GM18870 (cell line): ENCODE data around the gene ADAMTSL2.

Source experiments
- ATAC-seq: cut with Tn5 transposase; IDR thresholded peaks from one replicate; pipeline ENCODE4 v1.9.1; 2021; ENCODE audit warnings: moderate library complexity; ENCODE audit not compliant: unreplicated experiment

ADAMTSL2 gene

DNA sequence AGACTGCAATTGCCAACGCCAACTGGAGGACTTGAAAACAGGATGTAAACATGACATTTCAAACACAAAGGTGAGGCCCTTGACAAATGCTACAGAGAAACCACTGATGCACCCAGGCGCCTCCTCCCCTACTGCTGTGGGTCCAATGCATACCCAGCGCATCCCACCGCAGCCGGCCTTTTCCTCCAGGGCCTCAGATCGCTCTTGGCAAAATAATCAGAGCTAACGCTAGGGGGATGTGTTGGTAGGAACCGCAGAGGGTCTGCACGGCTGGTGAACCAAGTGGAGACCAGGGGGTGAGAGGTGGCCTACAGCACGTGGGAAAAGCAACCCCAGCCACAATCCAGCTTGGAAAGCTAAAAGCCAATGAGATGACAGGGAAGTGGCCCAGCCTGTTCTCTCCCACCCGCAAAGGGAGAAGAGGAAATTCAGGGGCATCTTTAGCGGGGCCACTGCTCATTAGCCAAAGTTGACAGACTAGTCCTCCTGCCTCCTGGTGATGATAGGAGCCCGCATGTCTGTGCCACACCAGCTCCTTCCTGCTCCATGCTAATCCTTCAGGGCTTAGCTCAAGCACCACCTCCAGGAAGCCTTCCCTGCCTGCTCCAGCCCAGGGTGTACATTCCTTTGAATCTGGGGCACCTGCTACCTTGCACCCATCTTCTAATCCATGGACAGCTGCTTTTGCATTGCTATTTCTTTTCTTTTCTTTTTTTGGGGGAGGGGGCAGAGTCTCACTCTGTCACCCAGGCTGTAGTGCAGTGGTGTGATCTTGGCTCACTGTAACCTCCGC is 68.8 kb downstream of the ADAMTSL2 start:
- ATAC-seq = no peak

DNA sequence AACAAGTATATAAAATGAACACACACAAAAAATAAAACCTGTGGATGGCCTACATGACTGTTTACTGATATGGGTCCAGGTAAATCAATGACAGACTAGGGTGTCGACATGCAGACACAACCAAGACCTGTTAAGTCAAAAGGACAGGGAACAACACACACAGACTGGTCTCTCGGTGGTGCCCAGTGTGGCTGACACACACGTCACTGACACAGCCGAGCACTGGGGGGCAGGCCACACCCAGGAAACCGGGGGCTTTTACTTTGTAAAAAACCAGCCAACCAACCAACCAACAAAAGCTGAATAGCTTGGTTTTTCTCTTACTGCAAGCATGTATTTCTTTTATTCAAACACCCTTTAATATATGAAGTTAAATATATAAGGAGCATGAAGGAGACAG is 69.7 kb downstream of the ADAMTSL2 start:
- no peak for ATAC-seq

DNA sequence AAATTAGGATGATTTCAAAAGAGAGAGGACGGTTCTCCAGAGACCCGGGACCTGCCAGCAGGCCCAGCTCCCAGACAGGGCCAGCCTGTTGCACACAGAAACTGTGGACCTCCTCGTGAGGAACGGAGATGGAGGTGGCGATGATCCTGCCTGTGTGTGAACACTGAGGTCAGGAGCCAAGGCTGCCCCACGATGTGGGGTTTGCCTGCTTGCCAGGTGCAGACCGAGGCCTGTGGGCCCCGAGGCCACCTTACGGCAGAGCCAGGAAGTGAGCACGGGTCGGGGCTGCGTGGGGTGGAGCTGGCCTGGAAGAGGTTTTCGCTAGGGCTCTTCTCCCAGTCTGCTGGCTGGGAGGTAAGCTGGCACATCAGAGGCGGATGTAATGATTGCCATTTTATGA is 70.4 kb downstream of the ADAMTSL2 start:
- no peak for ATAC-seq

DNA sequence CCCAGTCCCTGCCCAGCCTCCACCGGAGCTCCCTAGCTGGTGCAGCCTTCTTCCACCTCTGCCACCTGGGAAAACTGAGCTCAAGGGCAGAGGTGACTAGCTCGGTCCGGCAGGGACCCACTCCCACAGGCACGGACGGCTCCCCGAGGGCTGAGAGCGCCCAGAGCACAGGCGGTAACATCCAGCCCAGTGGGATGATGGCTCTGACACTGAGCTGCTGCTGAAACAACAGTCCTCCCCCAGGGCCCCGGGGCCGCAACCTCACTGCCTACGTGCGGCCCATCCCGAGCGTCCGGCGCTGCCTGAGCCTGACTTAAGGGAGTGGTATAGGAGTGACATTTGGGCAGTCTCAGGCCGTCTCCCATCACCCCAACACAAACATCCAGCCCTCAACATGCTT is 70.9 kb downstream of the ADAMTSL2 start:
- no peak for ATAC-seq

DNA sequence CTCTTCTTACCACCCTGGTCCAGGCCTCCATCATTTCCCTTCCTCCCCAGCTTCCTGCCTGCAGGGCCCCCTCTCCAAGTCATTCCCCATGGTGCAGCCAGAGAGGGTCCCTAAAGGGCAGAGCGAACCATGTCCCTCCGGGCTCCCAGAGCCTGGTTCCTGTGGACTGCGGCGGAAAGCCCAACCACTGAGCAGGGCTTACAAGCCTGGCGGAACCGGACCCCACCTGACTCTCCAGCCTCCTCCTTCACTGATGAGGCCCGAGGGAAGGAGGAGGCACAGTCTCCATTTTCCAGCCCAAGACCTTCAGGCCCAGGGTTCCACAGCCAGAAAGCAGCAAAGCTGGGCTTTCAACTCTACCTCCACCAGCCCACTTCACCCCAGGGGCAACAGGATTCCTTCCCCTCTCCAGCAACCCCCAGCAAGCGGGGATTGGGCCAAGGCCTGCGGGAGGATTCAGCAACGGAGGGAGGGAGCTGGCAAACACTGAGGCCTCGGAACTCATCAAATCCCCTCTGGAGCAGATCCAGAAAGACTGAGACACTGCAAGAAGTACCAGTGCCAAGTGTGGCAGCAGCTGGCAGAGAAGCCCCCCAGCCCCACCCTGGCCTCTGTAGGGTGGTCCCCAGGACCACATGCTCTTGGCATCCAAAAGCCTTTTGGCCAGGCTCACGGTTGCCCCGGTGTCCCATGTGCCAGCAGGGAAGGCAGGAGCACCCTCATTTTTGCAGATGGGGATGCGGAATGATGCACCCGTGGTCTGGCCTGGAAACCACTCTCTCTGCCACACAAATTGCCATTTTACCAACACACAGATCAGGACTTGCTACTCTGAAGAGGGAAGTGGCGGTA is 71.6 kb downstream of the ADAMTSL2 start:
- ATAC-seq = no peak

DNA sequence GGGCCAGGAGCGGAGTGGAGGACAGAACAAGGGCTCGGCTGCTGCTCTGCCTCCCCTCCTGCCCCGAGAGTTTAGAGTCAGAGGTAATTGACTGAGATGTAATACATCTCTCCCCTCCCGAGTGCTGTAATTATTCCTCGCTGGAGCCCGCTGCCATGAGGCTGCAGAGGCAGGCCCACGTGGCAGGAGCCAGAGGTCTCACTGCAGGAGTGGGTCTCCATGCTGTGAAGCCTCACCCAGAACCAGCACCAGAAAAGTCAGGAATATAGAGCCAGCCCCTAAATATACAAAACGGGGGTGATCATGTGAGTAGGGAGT is 72.2 kb downstream of the ADAMTSL2 start:
- ATAC-seq = no peak

DNA sequence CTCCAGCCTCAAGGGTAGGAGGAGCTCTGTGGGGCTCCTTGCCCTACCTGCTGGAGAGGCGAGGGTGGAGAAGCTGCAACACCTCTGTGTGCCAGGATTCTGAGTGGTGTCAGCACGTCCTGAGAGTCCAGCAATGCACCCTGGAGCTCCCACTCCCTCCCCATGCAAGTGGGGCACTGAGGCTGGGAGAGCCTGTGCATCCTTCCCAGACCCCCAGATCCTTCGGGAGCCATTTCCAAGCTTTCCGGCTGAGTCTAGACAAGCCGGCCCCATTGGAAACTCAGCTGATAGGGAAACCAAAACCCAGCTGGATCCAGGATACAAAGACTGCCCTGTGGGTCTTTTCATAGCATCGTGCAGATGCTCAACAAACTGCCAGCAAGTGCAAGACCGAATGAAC is 72.9 kb downstream of the ADAMTSL2 start:
- ATAC-seq = no peak

DNA sequence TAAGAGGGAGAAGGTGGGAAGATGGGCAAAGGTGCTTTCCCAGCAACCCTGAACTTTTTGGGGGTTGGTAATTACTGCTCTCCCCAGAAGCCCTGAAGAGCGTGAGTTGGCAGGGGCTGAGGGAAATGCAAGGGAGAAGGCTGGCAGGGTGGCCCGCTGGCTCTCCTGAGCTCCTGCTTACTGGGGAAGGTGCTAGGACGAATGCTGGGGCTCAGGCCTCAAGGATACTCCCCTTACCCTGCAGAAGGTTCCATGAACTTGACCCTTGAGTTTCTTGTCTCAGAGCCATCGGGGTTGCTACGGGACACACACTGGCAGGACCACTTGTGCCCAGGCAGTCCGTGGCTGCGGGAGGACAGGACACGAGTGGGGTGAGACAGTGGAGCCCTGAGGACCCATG is 73.5 kb downstream of the ADAMTSL2 start:
- ATAC-seq = no peak

DNA sequence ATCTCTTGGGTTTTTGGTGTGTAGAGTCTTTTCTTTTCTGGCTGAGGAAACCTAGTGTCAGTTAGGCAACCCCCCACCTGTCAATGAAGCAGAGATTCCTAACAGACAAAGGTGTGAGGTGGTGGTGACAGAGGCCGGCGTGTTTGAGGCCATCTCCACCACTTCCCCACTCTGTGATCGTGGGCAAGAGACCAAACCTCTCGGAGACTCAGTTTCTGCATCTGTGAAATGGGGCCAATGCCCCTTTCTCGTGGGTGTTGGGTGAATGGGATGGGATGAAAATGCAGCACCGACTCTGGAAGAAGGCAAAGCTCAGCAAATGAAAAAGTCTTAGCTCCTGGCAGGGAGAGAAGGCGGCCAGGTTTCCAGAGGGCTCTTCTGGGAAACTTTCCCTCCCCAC is 73.9 kb downstream of the ADAMTSL2 start:
- ATAC-seq = no peak

DNA sequence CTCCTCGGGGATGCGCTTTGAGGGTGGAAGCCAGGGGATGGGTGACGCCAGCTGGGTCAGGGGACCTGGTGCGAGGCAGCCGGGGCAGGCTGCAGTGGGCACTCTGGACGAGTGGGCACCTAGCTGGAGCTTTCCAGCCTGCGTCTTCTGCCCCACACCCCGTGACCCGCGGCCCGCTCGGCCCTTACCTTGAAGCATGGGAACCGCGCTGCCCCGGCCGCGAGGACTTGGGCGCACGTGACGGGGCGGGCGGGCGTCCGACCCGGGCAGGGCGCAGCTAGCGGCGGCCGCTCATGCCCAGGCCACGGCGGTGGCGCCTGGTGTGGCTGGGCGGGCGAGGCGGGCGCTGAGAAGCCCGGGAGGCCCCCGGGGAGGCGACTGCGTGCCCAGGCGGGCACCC is 74.4 kb downstream of the ADAMTSL2 start:
- ATAC-seq = no peak

DNA sequence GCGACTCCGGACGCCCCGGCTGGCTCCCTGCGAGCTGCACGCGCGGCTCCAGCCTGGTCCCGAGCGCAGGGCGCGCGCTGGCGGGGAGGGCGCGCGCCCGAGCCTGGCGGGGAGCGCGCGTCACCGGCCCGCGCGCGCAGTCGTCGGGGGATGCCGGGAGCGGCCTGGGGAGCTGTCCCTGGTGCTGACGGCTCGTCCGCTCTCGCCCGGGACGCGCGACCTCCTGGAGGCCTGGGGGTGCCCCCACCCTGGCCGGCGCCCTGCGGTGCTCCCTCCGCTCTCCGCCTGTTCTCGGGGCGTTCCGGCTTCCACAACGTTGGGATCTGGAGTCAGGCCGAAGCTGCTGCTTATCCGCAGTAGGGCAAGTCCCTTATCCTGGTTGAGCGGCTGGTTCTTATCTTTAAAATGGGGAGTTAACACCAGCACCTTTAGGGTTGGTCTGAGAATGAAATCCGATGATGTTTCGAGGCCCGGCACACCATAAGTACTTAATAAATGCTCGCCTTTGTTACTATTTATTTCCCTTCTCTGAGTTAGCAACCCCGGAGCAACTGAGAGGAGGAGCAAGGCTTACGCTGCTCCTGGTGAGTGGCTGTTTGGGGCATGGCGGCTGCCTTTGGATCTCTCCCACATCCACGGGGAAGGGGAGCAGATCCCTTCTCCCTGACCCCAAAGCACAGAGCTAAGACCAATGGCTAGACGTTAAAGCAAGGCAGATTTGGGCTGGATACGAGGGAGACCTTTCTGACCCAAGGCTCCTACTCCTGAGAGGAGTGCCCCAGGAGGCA is 75.0 kb downstream of the ADAMTSL2 start, which contains the start of gene FAM163B:
Gene FAM163B, minus strand, starts transcription at position 79 of the 788 bp plus-strand sequence. CDS start 29,166 bp downstream, outside the sequence.
- no peak for ATAC-seq

DNA sequence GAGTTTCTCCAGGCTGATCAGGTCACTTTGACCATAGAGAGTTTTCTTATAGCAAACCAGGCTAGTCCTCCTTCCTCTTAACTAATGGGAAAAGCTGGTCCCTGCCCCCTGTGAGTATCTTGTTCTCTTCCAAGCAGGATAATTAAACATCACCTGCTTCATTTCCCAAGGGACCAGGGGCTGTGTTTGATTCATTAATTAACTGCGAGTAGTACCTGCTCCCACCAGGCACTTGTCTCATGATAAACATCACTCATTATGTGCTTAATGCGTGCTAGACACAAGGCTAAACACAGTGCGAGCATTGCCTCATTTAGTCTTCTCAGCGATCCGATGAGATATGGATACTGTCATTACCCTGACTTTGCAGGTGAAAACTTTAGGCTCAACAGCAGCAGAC is 76.3 kb downstream of the ADAMTSL2 start:
- no peak for ATAC-seq

DNA sequence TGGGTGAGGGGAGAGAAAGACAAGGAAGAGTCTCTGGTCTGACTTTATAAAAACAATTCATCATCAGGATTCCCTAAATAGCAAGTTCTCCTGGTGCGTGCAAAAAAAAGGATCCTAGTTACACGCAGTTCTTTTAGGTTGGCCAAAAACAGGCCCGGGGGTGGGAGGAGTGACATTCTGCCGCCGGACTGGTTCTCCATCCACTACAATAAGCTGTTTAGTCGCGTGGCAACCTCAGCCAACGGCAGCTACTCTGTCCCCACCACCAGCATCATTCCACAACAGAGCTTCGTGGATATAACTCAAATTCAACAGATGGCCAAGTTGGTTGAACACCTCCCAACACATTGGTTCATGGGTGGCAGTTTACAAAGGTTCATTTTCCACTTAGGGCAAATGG is 77.5 kb downstream of the ADAMTSL2 start:
- no peak for ATAC-seq

DNA sequence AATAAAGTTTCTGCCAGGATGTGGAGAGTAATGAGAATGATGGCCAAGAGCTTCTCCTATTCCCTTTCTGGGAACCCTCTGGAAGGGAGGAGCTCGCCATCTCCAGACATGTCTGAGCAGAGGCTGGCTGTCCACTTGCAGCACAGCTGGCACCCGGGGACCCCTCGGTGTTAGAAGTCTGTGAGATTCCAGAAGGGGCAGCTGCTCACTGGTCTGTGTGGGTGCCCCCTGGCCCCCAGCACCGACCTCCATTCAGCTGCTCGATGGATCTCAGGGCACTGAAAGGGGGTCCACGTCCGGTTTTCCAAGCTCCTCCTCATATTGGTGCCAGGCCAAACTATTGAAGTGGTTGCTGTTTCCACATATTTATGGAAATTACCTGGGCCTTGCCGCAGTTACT is 78.3 kb downstream of the ADAMTSL2 start:
- no peak for ATAC-seq

DNA sequence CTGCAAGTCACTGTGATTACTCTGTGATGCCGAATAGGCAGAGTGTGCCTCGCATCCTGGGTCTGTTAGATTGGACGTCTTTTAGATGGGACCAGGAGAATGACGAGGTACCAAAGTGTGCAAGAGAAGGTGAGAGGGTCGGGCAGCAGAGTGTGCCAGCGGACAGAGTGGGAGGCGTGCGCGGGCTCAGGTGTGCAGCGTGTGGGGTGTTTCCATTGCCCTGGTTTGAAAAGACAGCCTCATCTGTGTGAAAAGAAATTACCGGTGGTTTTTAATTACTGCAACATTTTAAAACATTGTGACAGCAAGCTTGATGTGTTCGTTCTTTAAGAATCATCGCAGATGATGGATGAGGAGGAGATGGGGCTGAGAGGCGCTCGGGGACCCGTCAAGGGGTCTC is 78.9 kb downstream of the ADAMTSL2 start:
- ATAC-seq = no peak

DNA sequence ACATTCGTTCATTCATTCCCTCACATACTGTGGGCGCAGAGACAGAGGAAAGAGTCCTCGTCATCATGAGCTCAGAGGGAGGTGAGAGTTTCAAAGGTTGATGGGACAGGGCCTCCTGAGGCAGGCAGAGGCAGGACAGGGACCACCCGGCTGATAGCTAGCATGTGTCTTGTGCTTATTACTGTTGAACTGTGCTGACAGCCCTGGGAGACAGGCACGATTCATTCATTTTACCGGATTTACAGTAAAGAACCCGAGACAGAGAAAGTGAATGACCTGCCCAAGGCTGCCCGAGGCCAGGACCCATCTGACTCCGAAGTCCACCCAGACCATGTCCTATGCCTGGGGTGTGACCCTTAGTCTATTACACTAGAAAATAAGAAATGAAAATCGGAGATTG is 79.6 kb downstream of the ADAMTSL2 start:
- ATAC-seq = no peak

DNA sequence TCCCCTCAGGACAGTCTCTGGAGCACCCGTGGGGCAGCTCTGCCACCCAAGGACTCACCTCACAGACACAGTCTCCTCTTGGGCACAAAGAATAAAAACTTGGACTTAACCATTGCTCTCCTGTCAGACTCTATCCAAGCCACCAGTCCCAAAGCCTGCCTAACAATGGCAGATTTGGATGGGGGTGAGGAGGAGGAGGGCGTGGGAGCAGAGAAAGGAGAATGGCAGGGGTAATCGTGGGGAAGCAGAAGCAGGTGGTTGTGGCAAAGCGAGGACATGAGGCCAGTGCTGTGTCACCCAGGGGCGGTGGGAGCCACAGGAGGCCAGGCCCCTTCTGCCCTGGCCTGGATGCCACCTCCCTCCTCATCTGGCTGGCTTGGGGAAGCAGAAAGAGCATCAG is 80.2 kb downstream of the ADAMTSL2 start:
- no peak for ATAC-seq

DNA sequence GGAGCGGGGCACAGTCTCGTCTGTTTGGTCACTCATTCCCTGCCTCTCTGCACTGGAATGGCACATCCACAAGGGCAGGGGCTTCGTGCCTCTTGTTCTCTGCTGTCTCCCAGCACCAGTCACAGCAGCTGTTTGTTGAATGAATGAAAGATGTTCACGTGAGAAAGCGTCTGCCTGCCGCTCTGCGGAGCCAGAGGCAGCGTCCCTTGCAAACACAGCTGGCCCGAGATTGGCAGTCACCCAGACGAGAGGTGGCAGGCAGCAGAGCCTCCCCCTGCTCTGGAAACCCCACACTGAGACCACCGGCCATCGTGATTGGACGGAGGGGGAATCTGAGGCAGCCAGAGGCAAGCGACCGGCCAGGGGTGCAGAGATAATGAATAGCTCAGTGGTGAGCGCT is 80.7 kb downstream of the ADAMTSL2 start:
- no peak for ATAC-seq

DNA sequence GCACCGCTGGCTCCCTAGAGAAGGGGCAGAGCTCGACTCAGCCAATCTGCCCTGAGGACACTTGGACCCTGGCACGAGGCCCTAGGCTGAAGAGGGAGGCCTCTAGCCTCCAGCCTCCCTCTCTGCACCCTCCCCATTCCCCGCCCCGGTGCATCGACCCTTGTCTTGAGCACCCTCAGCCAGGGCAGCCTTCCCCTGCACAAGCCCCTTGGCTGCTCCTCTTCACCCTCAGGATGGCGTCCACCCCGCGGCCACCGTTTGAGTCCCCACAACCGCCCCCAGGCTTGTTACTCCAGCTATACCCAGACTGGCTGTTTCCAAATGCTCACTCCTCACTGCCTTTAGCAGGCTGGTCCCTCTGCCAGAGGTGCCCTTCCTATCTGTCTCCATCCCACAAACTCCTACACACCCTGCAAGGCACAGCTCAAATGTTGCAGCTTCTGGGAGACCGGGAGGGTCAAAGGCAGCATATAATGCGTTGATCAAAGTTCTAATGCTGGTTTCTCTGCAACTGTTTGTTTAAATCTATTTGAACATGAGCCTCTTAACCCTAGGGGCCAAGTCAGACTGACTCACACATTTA is 81.2 kb downstream of the ADAMTSL2 start:
- ATAC-seq = no peak

DNA sequence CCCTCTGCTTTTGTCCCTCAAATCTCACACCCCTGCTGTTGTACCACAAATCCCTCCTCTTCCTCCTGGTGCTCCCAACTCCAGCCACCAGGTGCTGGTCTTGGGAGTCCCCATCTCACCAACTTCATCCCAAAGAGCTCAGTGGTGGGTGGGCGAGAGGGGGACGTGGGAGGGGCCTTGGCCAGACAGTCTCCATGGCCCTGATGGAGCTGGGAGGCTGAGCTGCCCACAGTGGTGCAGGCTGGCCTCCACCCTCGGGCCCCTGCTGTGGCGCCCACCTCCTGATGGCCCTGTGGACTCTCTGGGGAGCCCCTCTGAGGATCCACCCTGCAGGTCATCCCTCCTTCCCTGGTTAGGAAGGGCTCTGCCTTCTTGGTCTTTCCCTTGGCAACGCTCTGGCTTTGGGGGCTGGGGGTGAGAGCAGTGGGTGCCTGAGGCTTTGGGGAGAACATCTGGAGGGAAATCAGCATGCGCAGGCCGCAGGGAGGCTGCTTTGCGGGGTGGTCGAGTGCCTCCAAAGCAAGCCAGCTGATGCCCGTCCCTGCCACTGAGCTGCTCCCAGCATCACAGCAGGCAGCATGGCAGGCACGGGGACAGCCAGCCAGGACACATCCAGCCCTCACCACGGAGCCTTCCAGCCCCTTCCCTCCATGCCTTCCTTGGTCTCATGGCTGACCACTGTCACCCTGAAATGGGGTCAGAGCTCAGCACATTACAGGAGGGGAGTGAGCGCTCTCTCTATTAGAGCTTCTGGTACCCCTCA is 82.3 kb downstream of the ADAMTSL2 start:
- no peak for ATAC-seq
